Measurements from ENCODE around the gene PER2.

GRCh38 chr2:238207006-238207405, 81.4 kb downstream of the PER2 start:
- TF ChIP-seq, protein P1, sequence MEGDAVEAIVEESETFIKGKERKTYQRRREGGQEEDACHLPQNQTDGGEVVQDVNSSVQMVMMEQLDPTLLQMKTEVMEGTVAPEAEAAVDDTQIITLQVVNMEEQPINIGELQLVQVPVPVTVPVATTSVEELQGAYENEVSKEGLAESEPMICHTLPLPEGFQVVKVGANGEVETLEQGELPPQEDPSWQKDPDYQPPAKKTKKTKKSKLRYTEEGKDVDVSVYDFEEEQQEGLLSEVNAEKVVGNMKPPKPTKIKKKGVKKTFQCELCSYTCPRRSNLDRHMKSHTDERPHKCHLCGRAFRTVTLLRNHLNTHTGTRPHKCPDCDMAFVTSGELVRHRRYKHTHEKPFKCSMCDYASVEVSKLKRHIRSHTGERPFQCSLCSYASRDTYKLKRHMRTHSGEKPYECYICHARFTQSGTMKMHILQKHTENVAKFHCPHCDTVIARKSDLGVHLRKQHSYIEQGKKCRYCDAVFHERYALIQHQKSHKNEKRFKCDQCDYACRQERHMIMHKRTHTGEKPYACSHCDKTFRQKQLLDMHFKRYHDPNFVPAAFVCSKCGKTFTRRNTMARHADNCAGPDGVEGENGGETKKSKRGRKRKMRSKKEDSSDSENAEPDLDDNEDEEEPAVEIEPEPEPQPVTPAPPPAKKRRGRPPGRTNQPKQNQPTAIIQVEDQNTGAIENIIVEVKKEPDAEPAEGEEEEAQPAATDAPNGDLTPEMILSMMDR (IDR thresholded peaks at IDR 0.05): no peak
- TF ChIP-seq EZH2 (IDR thresholded peaks at IDR 0.05; ENCODE audit: borderline replicate concordance, insufficient read depth, low read depth, low read length, poor library complexity, severe bottlenecking): no peak

All from B cell (primary cell).